HEK293 (cell line): ENCODE results near the gene OGFOD3.
"Not testable (repeated sequence)": the region's sequence is repeated elsewhere in the genome, so short reads cannot be mapped to it uniquely, and the experiment has no call there.

Source experiments
- CTCF ChIP-seq: fragments of 450-650 bp; formaldehyde crosslinking; IDR thresholded peaks from 2 replicates; pipeline ENCODE4 v1.5.1; 2016; ENCODE audit warnings: missing biosample characterization, missing genetic modification characterization
- PATZ1 ChIP-seq: fragments of 450-650 bp; formaldehyde crosslinking; IDR thresholded peaks from 2 replicates; pipeline ENCODE4 v1.5.1; 2016; ENCODE audit warnings: missing biosample characterization, missing genetic modification characterization
- REST ChIP-seq: fragments of 450-650 bp; formaldehyde crosslinking; IDR thresholded peaks from 2 replicates; pipeline ENCODE4 v1.5.1; 2016; ENCODE audit warnings: missing biosample characterization, missing genetic modification characterization
- TCF7L2 ChIP-seq: IDR thresholded peaks from 2 replicates; pipeline ENCODE4 v1.6.1; 2011; ENCODE audit warnings: low read depth, mild to moderate bottlenecking, inconsistent platforms, low read length, moderate library complexity, borderline replicate concordance
- YY1 ChIP-seq: fragments of 450-650 bp; formaldehyde crosslinking; IDR thresholded peaks from 2 replicates; pipeline ENCODE4 v1.5.1; 2018; ENCODE audit warnings: missing biosample characterization, missing genetic modification characterization
- ZBTB26 ChIP-seq: fragments of 450-650 bp; formaldehyde crosslinking; optimal IDR thresholded peaks from 2 replicates; pipeline ENCODE3; 2016; ENCODE audit warnings: missing biosample characterization, mild to moderate bottlenecking, missing genetic modification characterization
- ZNF274 ChIP-seq, 2 experiments: fragments of 200-500 bp in 1 of 2; fragments of 450-650 bp in 1 of 2; sonication (Bioruptor generic) in 1 of 2; formaldehyde crosslinking in 1 of 2; IDR thresholded peaks; 2 replicates each; pipeline versions ENCODE4 v1.5.1 to v1.6.1; 2014 to 2016; ENCODE audit warnings: borderline replicate concordance in 1 of 2, inconsistent platforms in 1 of 2, low read length in 1 of 2, missing biosample characterization in 1 of 2, missing genetic modification characterization in 1 of 2
- ZNF660 ChIP-seq: fragments of 450-650 bp; IDR thresholded peaks from 2 replicates; pipeline ENCODE4 v1.5.1; 2018; ENCODE audit warnings: missing biosample characterization, mild to moderate bottlenecking, missing genetic modification characterization
- ZNF830 ChIP-seq: fragments of 450-650 bp; IDR thresholded peaks from 2 replicates; pipeline ENCODE4 v1.5.0; 2018; ENCODE audit warnings: missing biosample characterization, missing genetic modification characterization, low read depth, mild to moderate bottlenecking, moderate library complexity

GRCh38 chr17:82382220-82382932, 36.0 kb downstream of the OGFOD3 start:
- TF ChIP-seq ZBTB26 (tag by site-specific recombination); ZNF830; CTCF (tag by site-specific recombination); REST; ZNF274 (IDR thresholded peaks at IDR 0.05; ENCODE audit: low read length); ZNF274 (tag by site-specific recombination; IDR thresholded peaks at IDR 0.05; ENCODE audit: borderline replicate concordance); ZNF660; YY1; PATZ1 (tag by site-specific recombination); TCF7L2: not testable (repeated sequence)
